Measurements from ENCODE around the gene RSBN1L. TPM values are rescaled to one million over a fixed set of nuclear protein-coding genes. Genes with fewer than 3 reads are reported as not detected.

RSBN1L gene
- total RNA-seq, 1 experiment from 2014 or later, result 15.5 TPM

DNA sequence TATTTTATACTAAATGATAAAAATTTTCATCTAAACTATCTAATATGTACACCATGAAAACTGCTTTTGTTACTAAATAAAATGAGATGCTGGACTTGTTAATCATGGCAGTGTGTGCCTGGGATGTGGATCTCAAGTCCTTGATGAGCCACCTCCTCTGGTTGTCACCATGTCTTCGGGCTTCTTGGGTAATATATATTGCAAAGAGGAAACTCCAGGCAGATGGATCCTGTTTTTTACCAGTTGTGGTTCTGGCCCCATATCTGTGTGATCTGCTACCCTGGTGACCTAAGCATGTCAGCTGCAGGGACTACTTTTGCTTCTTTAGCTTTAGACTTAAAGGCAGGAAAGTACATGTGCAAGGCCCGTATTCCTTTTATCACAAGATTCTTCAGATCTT lies 55.8 kb downstream of the RSBN1L start:
- DNase-seq (ENCODE audit: low read depth, low spot score), result no peak
- ATAC-seq, result no peak
- H3K9ac ChIP-seq (ENCODE audit: low read length), result no peak overlapping the region
- H3K4me3 ChIP-seq (replicated peaks in 1 of 2; ENCODE audit: low read depth in 1 of 2, low read length in 2 of 2), result no peak overlapping the region
- H3K9me3 ChIP-seq (ENCODE audit: control insufficient read depth in 1 of 2, insufficient read depth in 1 of 2, low read depth in 1 of 2, low read length in 2 of 2), result no peaks in the 10 kb centered on the region
- peaks cover 34% of the 10 kb centered on the region for H3K79me2 ChIP-seq (ENCODE audit: insufficient read depth, low read length)
- ChIA-PET CTCF (no interaction called here), POLR2A (no interaction called here), RAD21 (ENCODE audit: low non-redundant PET in 1 of 2, low total read pairs in 2 of 2, uncharacterized antibody in 2 of 2, unreplicated experiment in 2 of 2) (no interaction called here)
- H3K27ac ChIP-seq (ENCODE audit: low read depth, low read length), result no peak overlapping the region
- no peaks in the 10 kb centered on the region for H3K36me3 ChIP-seq (ENCODE audit: control insufficient read depth in 1 of 2, insufficient read depth in 2 of 2, low read length in 2 of 2)
- no TSS peak for BruUV-seq (replicated peaks)
- H3K27me3 ChIP-seq (ENCODE audit: insufficient read depth, low read length), result no peaks in the 10 kb centered on the region
- intact Hi-C loops (cut with micrococcal nuclease), result no loop called here
- TF ChIP-seq, protein P1, sequence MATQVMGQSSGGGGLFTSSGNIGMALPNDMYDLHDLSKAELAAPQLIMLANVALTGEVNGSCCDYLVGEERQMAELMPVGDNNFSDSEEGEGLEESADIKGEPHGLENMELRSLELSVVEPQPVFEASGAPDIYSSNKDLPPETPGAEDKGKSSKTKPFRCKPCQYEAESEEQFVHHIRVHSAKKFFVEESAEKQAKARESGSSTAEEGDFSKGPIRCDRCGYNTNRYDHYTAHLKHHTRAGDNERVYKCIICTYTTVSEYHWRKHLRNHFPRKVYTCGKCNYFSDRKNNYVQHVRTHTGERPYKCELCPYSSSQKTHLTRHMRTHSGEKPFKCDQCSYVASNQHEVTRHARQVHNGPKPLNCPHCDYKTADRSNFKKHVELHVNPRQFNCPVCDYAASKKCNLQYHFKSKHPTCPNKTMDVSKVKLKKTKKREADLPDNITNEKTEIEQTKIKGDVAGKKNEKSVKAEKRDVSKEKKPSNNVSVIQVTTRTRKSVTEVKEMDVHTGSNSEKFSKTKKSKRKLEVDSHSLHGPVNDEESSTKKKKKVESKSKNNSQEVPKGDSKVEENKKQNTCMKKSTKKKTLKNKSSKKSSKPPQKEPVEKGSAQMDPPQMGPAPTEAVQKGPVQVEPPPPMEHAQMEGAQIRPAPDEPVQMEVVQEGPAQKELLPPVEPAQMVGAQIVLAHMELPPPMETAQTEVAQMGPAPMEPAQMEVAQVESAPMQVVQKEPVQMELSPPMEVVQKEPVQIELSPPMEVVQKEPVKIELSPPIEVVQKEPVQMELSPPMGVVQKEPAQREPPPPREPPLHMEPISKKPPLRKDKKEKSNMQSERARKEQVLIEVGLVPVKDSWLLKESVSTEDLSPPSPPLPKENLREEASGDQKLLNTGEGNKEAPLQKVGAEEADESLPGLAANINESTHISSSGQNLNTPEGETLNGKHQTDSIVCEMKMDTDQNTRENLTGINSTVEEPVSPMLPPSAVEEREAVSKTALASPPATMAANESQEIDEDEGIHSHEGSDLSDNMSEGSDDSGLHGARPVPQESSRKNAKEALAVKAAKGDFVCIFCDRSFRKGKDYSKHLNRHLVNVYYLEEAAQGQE (IDR thresholded peaks at IDR 0.05; ENCODE audit: low read depth), result no peak
- TF ChIP-seq CEBPB (IDR thresholded peaks at IDR 0.05; ENCODE audit: low read depth), result no peak
- no peak for TF ChIP-seq ELF1 (IDR thresholded peaks at IDR 0.05; ENCODE audit: borderline replicate concordance, low read depth)
- no peak for TF ChIP-seq EZH2 (IDR thresholded peaks at IDR 0.05)
- TF ChIP-seq CBX3 (IDR thresholded peaks at IDR 0.05; ENCODE audit: low read depth), result no peak
- TF ChIP-seq ATF3 (IDR thresholded peaks at IDR 0.05), result no peak
- H4K20me1 ChIP-seq (ENCODE audit: insufficient read depth), result no peaks in the 10 kb centered on the region
- H3K4me2 ChIP-seq (ENCODE audit: low read length), result no peak overlapping the region
- no peaks in the 10 kb centered on the region for H3K9me2 ChIP-seq (ENCODE audit: insufficient read depth)
- H3K4me1 ChIP-seq (ENCODE audit: control insufficient read depth in 1 of 2, insufficient read depth in 2 of 2, low read length in 2 of 2), result no peaks in the 10 kb centered on the region
- no peak overlapping the region for H2AFZ ChIP-seq (ENCODE audit: low read depth, low read length, poor library complexity, severe bottlenecking)

GRCh38 chr7:77753173-77753572 lies 56.9 kb downstream of the RSBN1L start:
- Histone ChIP-seq H2AFZ (ENCODE audit: low read depth, low read length, poor library complexity, severe bottlenecking) (no peak overlapping the region), H3K36me3 (ENCODE audit: control insufficient read depth in 1 of 2, insufficient read depth in 2 of 2, low read length in 2 of 2) (no peaks in the 10 kb centered on the region), H3K27me3 (ENCODE audit: insufficient read depth, low read length) (no peaks in the 10 kb centered on the region), H3K9me3 (ENCODE audit: control insufficient read depth in 1 of 2, insufficient read depth in 1 of 2, low read depth in 1 of 2, low read length in 2 of 2) (no peaks in the 10 kb centered on the region), H3K4me1 (ENCODE audit: control insufficient read depth in 1 of 2, insufficient read depth in 2 of 2, low read length in 2 of 2) (no peaks in the 10 kb centered on the region), H3K9me2 (ENCODE audit: insufficient read depth) (no peaks in the 10 kb centered on the region), H3K4me3 (replicated peaks in 1 of 2; ENCODE audit: low read depth in 1 of 2, low read length in 2 of 2) (no peak overlapping the region), H3K9ac (ENCODE audit: low read length) (no peak overlapping the region), H3K27ac (ENCODE audit: low read depth, low read length) (no peak overlapping the region), H3K4me2 (ENCODE audit: low read length) (no peak overlapping the region), H4K20me1 (ENCODE audit: insufficient read depth) (no peaks in the 10 kb centered on the region), H3K79me2 (ENCODE audit: insufficient read depth, low read length) (peaks cover 30% of the 10 kb centered on the region)
- RAD21 ChIA-PET (ENCODE audit: low non-redundant PET in 1 of 2, low total read pairs in 2 of 2, uncharacterized antibody in 2 of 2, unreplicated experiment in 2 of 2), result no interaction called here
- CTCF ChIA-PET, result no interaction called here
- DNase-seq (ENCODE audit: low read depth, low spot score) (no peak), ATAC-seq (no peak)
- BruUV-seq (replicated peaks), result no TSS peak
- intact Hi-C loops (cut with micrococcal nuclease), result no loop called here
- POLR2A ChIA-PET, result no interaction called here
- TF ChIP-seq CBX3 (IDR thresholded peaks at IDR 0.05; ENCODE audit: low read depth), result no peak
- no peak for TF ChIP-seq CTCF (IDR thresholded peaks at IDR 0.05 in 2 of 3, conservative IDR thresholded peaks at IDR 0.05 in 1 of 3; ENCODE audit: borderline replicate concordance in 1 of 3, insufficient read depth in 1 of 3, low read depth in 2 of 3, low read length in 2 of 3)
- TF ChIP-seq ATF3 (IDR thresholded peaks at IDR 0.05), result no peak
- TF ChIP-seq, protein P2, sequence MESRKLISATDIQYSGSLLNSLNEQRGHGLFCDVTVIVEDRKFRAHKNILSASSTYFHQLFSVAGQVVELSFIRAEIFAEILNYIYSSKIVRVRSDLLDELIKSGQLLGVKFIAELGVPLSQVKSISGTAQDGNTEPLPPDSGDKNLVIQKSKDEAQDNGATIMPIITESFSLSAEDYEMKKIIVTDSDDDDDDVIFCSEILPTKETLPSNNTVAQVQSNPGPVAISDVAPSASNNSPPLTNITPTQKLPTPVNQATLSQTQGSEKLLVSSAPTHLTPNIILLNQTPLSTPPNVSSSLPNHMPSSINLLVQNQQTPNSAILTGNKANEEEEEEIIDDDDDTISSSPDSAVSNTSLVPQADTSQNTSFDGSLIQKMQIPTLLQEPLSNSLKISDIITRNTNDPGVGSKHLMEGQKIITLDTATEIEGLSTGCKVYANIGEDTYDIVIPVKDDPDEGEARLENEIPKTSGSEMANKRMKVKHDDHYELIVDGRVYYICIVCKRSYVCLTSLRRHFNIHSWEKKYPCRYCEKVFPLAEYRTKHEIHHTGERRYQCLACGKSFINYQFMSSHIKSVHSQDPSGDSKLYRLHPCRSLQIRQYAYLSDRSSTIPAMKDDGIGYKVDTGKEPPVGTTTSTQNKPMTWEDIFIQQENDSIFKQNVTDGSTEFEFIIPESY (IDR thresholded peaks at IDR 0.05; ENCODE audit: extremely low read depth, insufficient replicate concordance, low read length), result no peak
- no peak for TF ChIP-seq EGR1 (IDR thresholded peaks at IDR 0.05; ENCODE audit: low read depth)
- TF ChIP-seq YY1 (IDR thresholded peaks at IDR 0.05; ENCODE audit: extremely low read depth, insufficient replicate concordance, low read depth, low read length), result no peak
- TF ChIP-seq ZFX (IDR thresholded peaks at IDR 0.05), result no peak
- no peak for TF ChIP-seq ZNF274 (IDR thresholded peaks at IDR 0.05; ENCODE audit: low read depth, low read length)
- TF ChIP-seq EZH2 (IDR thresholded peaks at IDR 0.05), result no peak

Data from HCT116 (cell line).